ENCODE measurements around the gene KIF21B. TPM values are rescaled to one million over a fixed set of nuclear protein-coding genes. Genes with fewer than 3 reads are reported as not detected.

KIF21B gene
- total RNA-seq, 2 donors from 2014 or later: 5.5 to 11.0 TPM

- ATAC-seq: no peak
- no peak for DNase-seq
- intact Hi-C loops (cut with DNase I, micrococcal nuclease): no loop called here
These were observed 14.7 kb downstream of the KIF21B start for GRCh38 chr1:201008666-201009360.

DNA sequence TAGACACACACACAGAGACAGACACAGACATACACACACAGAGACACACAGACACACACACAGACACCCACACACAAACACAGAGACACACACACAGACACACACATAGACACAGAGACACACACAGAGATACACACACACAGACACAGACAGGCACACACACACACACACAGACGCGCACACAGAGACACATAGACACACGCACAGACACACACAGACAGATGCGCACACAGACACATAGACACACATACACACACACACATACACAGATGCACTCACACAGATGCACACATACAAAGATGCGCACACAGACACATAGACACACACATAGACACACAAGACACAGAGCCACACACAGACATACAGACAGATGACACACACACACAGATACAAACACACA is 16.0 kb downstream of the KIF21B start:
- intact Hi-C loops (cut with DNase I, micrococcal nuclease): no loop called here
- ATAC-seq (no peak), DNase-seq (no peak)

GRCh38 chr1:201006450-201006849 is 17.1 kb downstream of the KIF21B start:
- intact Hi-C loops (cut with DNase I, micrococcal nuclease): no loop called here
- ATAC-seq (no peak), DNase-seq (no peak)

GRCh38 chr1:201004732-201005131 is 18.8 kb downstream of the KIF21B start:
- DNase-seq (no peak), ATAC-seq (peak; percentile 37)
- intact Hi-C loops (cut with DNase I, micrococcal nuclease): no loop called here

DNA sequence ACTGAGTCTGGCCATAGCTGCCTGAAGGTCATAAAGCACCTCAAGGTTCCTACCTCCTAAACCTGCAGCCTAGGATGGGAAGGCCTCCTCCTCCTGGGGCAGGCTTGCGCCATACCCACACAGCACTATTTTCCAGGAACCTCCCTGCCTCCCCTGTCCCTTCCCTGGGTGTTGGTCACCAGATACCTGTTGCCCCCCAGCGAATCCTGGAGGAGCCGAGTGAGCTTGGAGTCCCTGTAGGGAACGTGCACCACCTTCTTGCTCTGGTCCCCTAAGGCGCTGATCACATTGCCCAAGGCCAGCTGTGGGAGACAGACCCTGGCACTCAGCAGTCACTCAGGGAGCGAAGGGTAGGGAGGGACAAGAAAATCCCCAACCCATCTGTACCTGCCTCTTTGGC is 19.4 kb downstream of the KIF21B start:
- intact Hi-C loops (cut with DNase I, micrococcal nuclease): no loop called here
- DNase-seq (no peak), ATAC-seq (no peak)

DNA sequence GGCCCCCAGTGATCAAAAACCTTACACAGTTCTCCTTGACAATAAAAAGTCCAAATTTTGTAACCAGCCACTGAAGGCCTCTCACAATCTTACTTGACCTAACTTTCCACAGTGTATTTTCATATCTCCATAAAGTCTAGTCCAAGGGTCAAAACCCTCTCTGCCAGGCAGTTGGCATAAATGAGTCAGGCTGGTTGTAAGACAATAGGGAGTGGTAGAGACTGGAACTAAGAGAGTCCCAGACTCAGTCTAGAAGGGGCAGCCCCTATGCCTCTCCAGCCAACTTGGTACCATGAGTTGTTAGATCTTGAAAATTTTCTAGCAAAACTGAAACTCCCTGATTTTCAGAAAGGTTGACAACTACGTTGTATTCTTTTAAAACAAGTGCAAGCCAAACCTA is 21.0 kb downstream of the KIF21B start:
- peak; percentile 94 for ATAC-seq
- DNase-seq: no peak
- intact Hi-C loops (cut with DNase I, micrococcal nuclease): no loop called here

- DNase-seq: no peak
- ATAC-seq: no peak
- intact Hi-C loops (cut with DNase I, micrococcal nuclease): no loop called here
These were observed 21.6 kb downstream of the KIF21B start for GRCh38 chr1:201001962-201002361.

GRCh38 chr1:201000391-201000790 is 23.1 kb downstream of the KIF21B start:
- no peak for ATAC-seq
- no peak for DNase-seq
- intact Hi-C loops (cut with DNase I, micrococcal nuclease): no loop called here

GRCh38 chr1:200999667-201000066 is 23.8 kb downstream of the KIF21B start:
- intact Hi-C loops (cut with DNase I, micrococcal nuclease): no loop called here
- no peak for ATAC-seq

GRCh38 chr1:200998323-200998722 is 25.2 kb downstream of the KIF21B start:
- DNase-seq (no peak), ATAC-seq (no peak)
- intact Hi-C loops (cut with DNase I, micrococcal nuclease): no loop called here

More at GRCh38 chr1:200999667-201000066, 23.8 kb downstream of the KIF21B start:
- no peak for DNase-seq

GRCh38 chr1:200992382-200993048 is 31.0 kb downstream of the KIF21B start:
- intact Hi-C loops (cut with DNase I, micrococcal nuclease): no loop called here
- ATAC-seq: peak; percentile 82
- DNase-seq: peak in 1 of 2 donors; percentile 42

GRCh38 chr1:200991097-200991614 is 32.4 kb downstream of the KIF21B start:
- ATAC-seq (peak; percentile 28), DNase-seq (no peak)
- intact Hi-C loops (cut with DNase I, micrococcal nuclease): no loop called here

GRCh38 chr1:200990114-200990513 is 33.4 kb downstream of the KIF21B start:
- DNase-seq (no peak), ATAC-seq (no peak)
- intact Hi-C loops (cut with DNase I, micrococcal nuclease): no loop called here

DNA sequence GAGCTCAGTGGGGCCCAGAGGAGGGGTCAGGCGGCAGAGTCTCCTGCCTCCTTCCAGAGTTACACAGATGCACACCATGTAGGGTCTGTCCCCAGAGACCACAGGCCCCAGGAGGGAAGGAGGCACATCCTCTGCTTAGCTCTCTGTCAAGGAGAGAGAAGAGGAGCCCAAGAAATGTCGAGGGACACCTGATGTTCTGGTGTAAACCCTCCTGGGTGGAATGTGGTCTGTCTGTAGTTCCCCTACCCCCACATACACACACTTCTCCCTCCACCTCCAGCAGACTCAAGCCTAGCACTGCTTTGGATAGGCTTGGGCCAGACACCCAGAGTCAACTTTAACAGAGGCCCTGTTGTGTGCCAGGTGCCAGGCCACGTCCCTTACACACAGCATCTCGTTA is 34.2 kb downstream of the KIF21B start:
- intact Hi-C loops (cut with DNase I, micrococcal nuclease): no loop called here
- ATAC-seq (no peak), DNase-seq (no peak)

DNA sequence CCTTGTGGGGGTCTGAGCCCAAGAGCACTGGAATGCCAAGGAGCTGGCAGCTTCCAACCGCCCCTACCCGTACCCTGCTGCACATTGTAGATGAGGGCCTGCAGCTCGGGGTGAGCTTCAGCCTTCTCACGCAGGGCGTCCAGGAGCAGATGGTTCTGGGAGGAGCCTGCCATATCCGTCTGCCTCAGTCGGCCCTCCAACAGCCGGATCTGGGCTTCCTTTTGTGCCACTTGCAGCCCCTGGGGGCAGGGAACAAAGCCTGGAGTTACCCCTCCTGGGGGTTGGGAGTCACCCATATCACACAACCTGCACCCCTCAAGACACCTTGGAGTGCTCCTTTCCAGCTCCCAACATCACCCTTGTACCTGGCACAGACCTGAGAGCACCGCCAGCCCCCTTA is 34.8 kb downstream of the KIF21B start:
- ATAC-seq (no peak), DNase-seq (no peak)
- intact Hi-C loops (cut with DNase I, micrococcal nuclease): no loop called here

GRCh38 chr1:200985481-200985880 is 38.0 kb downstream of the KIF21B start:
- no peak for ATAC-seq
- intact Hi-C loops (cut with DNase I, micrococcal nuclease): no loop called here
- no peak for DNase-seq

DNA sequence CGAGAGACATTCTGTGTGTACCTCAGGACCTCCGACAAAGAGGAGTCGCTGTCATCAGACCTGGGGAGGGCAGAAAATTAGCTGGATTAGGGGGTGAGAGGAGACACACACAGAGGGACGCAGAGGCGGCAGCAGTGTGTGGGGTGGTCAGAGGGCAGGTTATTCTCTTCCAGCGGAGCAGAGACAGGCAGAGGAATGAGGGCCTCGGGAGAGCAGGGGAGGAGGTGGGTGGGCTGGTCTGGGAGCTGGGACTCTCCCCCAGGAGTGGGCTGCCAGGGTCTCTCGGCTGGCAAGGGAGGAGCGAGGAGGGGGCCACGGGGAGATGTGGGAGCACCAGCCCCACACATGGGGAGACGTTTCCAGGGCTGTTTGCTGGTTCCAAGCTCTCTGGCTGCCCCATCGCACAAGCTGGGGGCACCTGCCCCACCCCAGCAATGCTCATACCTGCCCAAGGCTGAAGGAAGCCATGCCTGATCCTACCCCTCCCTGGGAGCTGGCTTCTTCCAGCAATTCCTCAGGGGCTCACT is 40.4 kb downstream of the KIF21B start:
- no peak for DNase-seq
- ATAC-seq: no peak
- intact Hi-C loops (cut with DNase I, micrococcal nuclease): no loop called here

DNA sequence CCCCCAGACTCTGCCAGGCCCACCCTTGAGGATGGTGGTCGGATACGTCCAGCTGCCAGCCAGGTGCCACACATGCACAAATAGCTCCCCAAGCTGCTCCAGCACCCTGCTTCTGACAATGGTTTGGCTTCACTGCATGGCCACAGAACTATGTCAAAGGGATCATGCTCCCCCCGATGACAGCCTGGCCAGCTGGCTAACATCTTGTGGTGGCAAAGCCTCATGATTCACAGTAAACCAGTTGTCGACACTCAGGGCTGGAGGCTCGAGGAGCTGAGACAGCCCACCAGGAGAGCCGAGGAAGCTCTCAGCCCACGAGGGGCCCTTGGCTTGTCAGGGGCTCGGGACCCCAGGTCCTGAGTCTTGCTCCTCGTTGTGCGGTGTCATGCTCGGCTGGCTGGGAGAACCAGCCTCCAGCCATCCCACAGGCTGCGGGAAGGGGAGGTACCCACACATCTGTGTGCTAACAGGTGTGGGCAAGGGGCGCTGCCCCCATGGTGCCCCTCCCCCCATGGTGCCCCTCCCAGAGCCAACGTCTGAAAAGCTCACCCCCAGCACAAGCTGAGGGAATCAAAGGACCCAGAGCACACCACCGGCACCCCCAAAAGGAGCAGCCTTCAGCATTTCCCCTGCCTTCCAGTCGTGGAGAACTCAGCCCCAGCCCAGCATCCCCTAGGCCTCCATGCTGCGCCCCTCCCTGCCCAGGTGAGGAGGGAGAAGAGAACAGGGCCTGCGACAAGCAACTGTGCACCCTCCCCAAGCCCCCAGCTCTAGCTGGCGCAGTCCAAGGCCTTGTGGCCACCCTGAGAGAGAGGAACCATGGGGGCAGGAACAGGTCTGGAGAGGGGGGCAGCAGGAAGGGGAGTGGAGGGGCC is 41.2 kb downstream of the KIF21B start:
- intact Hi-C loops (cut with DNase I, micrococcal nuclease): no loop called here
- ATAC-seq: no peak
- no peak for DNase-seq

- ATAC-seq: no peak
- intact Hi-C loops (cut with DNase I, micrococcal nuclease): no loop called here
These were observed 42.2 kb downstream of the KIF21B start for GRCh38 chr1:200981278-200981677.

More at GRCh38 chr1:200981278-200981677, 42.2 kb downstream of the KIF21B start:
- no peak for DNase-seq

Data from left colon (tissue), 2 donors.